GM19035 (cell line): Measurements from ENCODE around the gene BCAN.

Experiments
- ATAC-seq: cut with Tn5 transposase; IDR thresholded peaks from one replicate; pipeline ENCODE4 v1.9.1; 2021; ENCODE audit not compliant: unreplicated experiment

Gene BCAN

DNA sequence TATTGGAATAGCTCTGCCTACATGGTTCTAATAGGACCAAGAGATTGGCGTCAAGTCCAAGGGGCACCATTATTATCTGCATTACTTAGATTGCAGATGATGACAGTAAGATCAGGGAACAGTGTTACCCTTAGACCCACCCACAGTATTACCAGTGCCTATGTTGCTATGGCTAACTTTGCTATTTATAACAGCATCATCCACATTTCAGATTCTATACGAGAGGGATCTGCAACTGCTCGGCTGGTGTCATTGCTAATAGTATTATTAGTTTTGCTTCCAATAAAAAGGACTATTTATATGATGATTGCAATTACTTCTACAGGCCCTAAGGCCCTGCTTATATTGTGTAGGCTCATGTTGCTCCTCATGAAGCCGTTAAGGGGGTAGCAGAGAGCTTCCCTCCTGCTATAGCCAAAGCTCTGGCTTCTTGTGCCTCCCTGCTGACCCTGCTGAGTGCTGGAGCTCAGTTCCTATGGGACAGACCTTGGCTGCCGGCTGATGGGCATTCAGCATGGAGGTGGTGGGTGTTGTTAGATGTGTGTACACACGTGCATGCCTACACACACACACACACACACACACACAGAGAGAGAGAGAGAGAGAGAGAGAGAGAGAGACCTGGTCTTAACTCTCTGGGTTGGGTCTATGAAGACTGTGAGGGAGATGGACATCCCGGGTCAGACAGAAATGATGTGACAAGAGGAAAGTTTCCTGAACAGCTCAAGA, 1.3 kb downstream of the BCAN start:
- no peak for ATAC-seq

DNA sequence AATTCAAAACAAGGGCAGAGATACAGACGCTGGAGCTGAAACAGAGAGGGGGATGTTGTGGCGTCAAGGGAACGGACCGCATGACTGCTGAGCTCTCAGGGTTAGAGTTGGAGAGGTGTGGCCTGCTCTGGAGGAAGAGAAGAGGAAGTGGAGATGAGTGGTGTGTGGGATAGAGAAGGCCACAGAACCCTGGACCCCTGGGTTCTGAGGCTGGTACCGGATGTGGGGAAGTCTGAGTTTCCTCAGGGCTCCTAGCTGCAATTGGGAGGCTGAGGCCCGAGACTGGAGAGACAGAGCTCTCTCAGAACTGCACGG, 1.8 kb downstream of the BCAN start:
- ATAC-seq: no peak

DNA sequence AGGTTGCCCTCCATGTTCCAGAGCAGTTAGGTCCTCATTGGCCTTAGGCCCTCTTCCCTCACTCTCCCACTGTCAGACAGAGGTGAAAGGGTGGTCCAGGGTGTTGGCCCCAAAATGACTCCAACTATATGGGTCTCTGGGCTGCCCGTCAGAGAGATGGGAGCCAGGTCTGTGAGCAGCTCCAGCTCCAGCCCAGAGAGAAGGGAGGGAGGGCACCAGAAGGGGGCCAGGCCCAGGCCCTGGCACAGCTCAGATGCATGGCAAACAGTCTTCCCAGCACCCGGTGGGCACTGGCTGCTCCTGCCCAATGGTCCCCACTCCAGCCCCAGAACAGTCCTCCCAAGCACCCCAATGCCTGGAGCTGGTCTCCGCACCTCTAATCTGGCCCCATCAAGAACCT, 2.2 kb downstream of the BCAN start:
- no peak for ATAC-seq

DNA sequence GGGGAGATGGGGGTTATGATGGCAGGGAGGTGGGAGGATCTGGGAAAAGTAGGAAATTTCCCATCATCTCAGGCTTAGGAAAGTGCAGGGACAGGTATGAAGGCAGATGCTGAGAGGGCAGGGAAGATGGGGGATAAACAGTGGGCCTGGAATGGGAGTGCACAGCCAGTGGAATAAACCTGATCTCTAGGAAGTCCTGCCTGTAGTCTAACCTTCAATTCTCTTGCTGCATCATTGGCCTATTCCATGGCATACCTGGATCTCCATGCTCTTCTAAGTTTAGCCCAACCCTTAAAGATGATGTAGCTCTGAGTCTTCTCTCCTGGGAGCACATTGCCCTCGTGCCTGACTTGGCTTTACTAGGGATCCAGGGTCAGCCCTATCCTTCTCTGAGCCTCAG, 2.7 kb downstream of the BCAN start:
- no peak for ATAC-seq

DNA sequence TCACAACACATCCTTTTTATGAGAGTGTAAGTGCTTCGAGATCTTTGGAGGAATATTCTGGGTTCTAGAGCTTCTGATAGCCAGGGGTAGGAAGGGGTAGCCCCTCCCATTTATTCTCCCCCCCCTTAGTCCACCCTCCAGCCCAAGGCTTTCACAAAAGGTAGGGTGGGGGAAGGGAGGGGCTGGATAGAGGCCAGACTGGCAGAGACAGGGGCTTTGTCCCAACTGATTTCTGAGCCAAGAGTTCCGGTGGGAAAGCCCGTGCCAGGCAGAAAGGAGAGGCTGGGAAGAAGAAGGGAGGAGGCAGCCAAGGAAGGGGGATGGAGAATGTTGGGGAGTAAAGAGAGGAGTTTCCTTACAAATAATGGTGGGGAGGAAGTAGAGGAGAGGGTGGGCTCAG, 3.1 kb downstream of the BCAN start:
- ATAC-seq: no peak

DNA sequence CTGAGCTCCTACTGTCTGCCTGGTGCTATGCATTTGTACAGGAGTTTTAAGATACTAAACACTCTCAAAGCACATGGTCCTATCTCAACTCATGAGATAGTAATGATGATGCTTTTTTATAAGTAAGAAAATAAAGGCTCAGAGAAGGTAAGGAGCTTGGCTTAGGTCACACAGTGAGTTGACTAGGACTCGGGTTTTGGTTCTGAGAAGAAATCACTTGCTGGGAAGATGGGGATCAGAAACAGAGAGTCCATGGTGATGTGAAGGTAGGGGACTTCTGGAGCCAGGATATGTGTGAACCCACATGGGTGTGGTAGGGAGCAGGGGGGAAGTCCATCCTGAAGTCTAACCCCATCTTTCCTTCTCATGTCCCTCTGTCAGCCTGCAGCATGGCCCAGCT, 3.7 kb downstream of the BCAN start:
- no peak for ATAC-seq

DNA sequence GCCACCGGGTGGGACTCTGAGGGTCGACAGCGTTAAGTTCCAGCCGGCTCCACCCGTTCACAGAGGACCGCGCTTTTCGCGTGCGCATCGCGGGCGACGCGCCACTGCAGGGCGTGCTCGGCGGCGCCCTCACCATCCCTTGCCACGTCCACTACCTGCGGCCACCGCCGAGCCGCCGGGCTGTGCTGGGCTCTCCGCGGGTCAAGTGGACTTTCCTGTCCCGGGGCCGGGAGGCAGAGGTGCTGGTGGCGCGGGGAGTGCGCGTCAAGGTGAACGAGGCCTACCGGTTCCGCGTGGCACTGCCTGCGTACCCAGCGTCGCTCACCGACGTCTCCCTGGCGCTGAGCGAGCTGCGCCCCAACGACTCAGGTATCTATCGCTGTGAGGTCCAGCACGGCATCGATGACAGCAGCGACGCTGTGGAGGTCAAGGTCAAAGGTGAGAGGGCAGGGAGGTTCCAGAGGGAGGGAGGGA, 4.9 kb downstream of the BCAN start:
- no peak for ATAC-seq

DNA sequence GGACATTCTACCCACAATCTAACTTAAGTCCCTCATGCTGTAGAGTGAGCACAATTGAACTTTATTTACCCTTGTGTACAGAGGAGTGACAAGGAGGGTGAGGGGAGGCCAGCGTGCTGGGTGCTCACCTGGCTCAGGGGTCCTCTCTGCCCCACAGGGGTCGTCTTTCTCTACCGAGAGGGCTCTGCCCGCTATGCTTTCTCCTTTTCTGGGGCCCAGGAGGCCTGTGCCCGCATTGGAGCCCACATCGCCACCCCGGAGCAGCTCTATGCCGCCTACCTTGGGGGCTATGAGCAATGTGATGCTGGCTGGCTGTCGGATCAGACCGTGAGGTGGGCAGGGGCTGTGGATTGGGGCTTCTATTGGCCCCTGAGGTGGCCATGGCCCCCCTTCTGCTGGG, 5.4 kb downstream of the BCAN start:
- no peak for ATAC-seq

DNA sequence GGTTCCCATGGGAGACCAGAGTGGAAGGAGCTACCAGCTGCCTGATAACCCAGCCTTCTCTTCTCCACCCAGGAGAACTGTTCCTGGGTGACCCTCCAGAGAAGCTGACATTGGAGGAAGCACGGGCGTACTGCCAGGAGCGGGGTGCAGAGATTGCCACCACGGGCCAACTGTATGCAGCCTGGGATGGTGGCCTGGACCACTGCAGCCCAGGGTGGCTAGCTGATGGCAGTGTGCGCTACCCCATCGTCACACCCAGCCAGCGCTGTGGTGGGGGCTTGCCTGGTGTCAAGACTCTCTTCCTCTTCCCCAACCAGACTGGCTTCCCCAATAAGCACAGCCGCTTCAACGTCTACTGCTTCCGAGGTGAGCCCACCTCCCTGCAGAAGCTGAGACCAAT, 6.6 kb downstream of the BCAN start:
- no peak for ATAC-seq

DNA sequence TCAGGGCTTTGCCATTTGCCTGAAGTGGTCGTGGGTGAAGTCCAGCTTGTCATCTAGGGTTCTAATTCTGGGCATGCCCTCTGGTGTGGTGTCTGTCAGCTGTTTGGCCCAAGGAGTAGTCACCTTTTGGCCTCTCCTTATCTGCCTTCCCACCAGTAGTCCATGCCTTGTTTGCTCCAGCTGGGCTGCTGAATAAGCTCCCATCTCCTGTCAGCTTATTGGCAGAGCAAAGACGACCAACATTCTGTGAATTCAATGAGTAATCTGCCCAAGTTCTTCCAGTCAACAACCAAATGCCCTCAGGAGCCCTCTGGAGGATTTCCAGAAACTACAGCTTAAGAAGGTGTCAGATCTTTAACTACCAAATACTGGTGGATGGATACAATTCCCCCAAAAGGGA, 7.0 kb downstream of the BCAN start:
- ATAC-seq: no peak

DNA sequence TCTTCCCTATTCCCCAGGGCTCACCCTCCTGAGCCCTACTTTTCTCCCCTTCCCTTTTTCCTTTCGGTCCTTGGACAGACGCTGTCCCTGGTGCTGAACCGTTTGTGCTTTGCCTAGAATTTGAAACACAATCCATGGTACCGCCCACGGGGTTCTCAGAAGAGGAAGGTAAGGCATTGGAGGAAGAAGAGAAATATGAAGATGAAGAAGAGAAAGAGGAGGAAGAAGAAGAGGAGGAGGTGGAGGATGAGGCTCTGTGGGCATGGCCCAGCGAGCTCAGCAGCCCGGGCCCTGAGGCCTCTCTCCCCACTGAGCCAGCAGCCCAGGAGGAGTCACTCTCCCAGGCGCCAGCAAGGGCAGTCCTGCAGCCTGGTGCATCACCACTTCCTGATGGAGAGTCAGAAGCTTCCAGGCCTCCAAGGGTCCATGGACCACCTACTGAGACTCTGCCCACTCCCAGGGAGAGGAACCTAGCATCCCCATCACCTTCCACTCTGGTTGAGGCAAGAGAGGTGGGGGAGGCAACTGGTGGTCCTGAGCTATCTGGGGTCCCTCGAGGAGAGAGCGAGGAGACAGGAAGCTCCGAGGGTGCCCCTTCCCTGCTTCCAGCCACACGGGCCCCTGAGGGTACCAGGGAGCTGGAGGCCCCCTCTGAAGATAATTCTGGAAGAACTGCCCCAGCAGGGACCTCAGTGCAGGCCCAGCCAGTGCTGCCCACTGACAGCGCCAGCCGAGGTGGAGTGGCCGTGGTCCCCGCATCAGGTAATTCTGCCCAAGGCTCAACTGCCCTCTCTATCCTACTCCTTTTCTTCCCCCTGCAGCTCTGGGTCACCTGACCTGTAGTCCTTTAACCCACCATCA, 10.4 kb downstream of the BCAN start:
- ATAC-seq: no peak

DNA sequence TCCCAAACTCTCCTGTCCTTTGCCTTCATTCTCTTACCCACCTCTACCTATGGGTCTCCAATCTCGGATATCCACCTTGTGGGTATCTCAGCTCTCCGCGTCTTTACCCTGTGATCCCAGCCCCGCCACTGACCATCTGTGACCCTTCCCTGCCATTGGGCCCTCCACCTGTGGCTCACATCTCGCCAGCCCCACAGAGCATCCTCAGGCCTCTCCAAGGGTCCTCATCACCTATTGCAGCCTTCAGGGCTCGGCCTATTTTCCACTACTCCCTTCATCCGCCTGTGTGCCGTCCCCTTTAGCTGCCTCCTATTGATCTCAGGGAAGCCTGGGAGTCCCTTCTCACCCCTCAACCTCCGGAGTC, 11.1 kb downstream of the BCAN start:
- no peak for ATAC-seq

DNA sequence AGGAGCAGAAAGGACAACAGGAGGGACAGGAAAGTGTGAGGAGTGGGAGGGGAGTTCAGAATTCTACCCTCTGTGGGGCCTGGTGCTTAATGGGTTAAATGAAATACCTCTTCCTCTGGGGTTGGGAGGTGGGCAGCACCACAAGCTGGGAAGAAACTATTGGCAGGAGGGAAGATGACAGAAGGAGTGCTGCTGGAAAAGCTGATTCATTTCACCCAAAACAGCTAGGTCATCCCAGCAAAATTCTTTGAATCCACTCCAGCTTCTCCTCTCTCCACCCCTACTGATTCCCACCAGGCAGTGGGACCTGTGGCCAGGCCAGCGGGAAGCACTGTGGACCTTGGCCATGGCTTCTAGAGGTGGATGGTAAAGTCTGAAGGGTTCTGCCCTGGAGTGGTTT, 12.8 kb downstream of the BCAN start:
- ATAC-seq: no peak

DNA sequence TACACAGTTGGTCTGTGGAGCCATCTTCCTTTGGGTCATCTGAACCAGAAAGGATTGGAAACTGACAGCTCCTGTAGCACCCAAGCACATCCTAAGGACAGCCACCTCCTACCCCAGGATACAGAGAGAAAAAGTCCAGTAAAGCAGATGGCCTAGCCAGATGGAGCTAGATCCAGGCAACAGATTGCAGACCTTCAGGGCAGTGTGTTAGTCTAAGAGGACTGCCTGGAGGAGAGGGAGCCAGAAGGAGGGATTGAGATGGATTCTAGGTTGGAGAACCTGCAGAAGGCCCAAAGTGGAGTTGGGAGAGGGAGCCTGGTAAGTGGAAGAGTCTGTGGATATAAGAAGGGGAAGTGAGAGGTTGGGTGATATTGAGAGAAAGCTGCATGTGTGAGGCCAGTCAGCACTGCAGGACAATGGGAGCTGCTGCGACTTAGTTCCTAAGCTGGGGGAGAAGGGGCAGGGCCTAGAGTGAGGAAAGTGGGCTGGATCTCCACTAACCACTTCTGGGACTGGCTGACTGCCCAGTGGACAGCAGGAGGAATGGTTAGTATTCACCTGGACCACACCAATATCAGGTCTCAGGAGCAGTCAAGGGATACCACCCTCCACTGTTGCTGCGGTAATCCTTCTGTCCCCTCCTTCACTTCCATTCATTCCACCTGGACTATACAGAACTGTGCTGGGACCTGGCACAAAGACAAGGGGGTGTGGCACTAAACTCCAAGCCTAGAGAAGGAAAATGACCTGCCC, 13.4 kb downstream of the BCAN start:
- no peak for ATAC-seq

DNA sequence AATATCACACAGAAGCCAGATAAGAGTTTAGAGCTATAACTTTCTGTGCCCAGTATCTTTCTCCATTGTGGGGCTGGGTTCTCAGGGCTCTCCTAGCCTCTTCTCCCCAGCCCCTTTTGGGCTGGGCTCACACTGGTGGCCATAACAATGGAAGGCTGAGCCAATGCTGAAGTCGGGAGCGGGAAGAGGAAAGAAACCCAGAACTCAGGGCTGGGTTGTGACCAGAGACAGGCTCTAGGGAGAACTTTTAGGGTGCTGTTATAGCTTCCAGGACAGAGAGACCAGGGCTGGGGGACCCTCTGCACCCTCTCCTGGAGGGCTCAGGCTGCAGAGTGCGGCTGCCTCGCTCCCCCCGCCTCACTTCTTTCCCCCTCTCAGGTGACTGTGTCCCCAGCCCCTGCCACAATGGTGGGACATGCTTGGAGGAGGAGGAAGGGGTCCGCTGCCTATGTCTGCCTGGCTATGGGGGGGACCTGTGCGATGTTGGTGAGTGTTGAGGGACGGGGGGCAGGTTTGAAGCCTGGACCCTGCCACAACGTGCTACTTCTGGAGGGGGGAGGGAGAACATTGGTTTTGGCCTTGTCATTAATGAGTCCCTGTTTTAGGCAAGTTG, 14.1 kb downstream of the BCAN start:
- no peak for ATAC-seq

DNA sequence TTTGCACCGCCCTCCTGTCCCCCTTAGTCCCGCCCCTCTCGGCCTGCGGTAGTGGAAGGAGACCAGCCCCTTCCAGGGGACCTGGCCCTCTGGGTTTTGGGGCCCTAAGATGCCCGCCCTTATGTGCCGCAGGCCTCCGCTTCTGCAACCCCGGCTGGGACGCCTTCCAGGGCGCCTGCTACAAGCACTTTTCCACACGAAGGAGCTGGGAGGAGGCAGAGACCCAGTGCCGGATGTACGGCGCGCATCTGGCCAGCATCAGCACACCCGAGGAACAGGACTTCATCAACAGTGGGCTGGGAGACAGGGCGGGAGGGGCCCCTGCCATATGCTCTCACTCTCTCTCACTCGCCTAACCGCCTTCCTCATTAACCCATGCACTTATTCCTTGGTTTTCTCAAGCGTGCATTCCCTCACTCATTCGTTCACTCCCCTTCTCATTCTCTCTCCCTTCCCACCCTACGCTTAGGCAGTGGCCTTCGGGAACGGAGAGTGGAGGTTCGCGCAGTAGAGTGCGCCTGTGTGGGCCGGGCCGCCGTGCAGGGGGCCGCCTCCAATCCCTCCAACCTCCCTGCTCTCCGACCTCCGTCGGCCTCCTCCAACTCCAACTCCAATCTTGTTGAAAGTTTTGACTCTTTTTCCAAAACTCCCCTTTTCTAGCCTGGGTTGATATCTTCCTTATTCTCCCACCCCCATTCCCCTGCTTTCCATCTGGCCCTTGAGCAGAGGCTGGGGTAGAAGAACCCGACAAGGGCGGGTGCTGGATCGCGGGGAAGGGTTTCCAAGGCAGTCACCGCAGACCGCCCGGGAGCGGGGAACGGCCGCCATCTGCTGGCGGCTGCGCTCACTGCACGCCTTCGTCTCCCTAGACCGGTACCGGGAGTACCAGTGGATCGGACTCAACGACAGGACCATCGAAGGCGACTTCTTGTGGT, 15.2 kb downstream of the BCAN start:
- ATAC-seq: no peak

DNA sequence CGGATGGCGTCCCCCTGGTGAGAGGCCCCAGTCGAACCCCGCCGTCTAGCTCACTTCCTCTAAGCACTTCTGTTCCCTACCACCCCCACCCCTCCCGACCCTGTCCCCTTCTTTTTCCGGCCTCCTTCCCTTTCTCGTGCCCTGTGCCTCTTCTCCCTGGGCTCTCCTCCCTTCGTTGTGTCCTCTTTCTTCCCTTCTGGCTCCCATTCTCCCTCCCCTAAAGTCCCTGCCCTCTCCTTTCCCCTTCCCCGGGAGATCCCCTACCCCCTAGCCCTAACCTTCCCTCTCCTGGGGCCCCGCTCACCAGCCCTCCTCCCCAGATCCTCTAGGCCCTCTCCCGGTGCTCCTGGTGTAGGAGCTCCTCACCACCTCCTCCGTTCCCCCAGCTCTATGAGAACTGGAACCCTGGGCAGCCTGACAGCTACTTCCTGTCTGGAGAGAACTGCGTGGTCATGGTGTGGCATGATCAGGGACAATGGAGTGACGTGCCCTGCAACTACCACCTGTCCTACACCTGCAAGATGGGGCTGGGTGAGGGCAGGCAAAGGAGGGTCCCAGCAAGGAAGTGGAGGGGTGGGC, 15.9 kb downstream of the BCAN start:
- ATAC-seq: no peak

DNA sequence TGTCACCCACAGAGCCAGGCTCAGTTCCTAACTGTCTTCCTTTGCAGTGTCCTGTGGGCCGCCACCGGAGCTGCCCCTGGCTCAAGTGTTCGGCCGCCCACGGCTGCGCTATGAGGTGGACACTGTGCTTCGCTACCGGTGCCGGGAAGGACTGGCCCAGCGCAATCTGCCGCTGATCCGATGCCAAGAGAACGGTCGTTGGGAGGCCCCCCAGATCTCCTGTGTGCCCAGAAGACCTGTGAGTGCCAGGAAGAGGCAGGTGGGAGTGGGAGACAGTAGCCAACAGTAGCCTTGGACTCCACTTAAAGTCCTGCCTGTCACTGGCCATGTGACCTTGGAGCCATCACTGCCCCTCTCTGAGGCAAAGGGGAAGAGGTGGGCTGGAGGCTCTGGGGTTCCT, 16.6 kb downstream of the BCAN start:
- no peak for ATAC-seq

DNA sequence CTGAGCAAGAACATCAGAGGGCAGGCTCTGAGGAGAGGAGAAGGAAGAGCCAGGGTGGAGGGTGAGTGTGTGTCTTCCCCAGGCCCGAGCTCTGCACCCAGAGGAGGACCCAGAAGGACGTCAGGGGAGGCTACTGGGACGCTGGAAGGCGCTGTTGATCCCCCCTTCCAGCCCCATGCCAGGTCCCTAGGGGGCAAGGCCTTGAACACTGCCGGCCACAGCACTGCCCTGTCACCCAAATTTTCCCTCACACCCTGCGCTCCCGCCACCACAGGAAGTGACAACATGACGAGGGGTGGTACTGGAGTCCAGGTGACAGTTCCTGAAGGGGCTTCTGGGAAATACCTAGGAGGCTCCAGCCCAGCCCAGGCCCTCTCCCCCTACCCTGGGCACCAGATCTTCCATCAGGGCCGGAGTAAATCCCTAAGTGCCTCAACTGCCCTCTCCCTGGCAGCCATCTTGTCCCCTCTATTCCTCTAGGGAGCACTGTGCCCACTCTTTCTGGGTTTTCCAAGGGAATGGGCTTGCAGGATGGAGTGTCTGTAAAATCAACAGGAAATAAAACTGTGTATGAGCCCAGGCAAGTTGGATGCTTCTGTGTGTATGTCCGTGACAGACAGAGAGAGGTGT, 17.1 kb downstream of the BCAN start:
- ATAC-seq: no peak

DNA sequence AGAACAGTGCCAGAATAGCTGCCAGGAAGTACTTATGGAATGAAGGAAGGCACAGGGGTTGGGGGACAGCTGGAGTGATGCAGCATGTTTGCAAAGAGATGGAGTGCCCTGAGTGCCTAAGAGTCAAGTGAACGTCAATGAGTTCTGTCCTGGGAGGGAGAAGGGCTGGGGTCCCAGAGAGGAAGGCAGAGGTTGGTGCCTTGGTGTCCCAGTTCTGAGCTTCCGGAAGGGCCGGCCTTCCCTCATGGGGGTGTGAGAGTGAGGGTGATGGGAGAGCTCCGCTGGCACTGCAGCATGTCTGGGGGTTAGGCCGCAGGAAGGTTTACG, 17.7 kb downstream of the BCAN start:
- ATAC-seq: no peak
